Effector memory CD4-positive, alpha-beta T cell (primary cell): Measurements from ENCODE around the gene STXBP5.

Source experiments
- DNase-seq, 3 donors: peaks; one replicate each; pipeline ENCODE4 v3.0.0-alpha.2; 2020
- H3K27ac ChIP-seq: 2 replicates; pipeline ENCODE4 v1.7.0; 2013; ENCODE audit warnings: mild to moderate bottlenecking, low read length, moderate library complexity; ENCODE audit not compliant: insufficient read depth, poor library complexity, severe bottlenecking
- H3K27me3 ChIP-seq: replicated peaks from 2 replicates; pipeline ENCODE4 v1.7.0; 2013; ENCODE audit warnings: mild to moderate bottlenecking, low read length; ENCODE audit not compliant: insufficient read depth, control insufficient read depth, poor library complexity, severe bottlenecking
- H3K36me3 ChIP-seq: 2 replicates; pipeline ENCODE4 v1.7.0; 2013; ENCODE audit warnings: mild to moderate bottlenecking, low read length, moderate library complexity; ENCODE audit not compliant: control insufficient read depth, insufficient read depth
- H3K4me1 ChIP-seq: 2 replicates; pipeline ENCODE4 v1.7.0; 2013; ENCODE audit warnings: low read length, mild to moderate bottlenecking; ENCODE audit not compliant: control insufficient read depth, insufficient read depth, poor library complexity, severe bottlenecking
- H3K4me3 ChIP-seq: 2 replicates; pipeline ENCODE4 v1.7.0; 2013; ENCODE audit warnings: low read length, low read depth, mild to moderate bottlenecking; ENCODE audit not compliant: insufficient read depth, poor library complexity, severe bottlenecking
- H3K9me3 ChIP-seq: 2 replicates; pipeline ENCODE4 v1.7.0; 2013; ENCODE audit warnings: mild to moderate bottlenecking, low read length, moderate library complexity; ENCODE audit not compliant: control insufficient read depth

Gene STXBP5

GRCh38 chr6:147161974-147162495 lies 42.2 kb upstream of the STXBP5 start:
- no peaks in the 10 kb centered on the region for H3K4me1 ChIP-seq
- H3K9me3 ChIP-seq: no peaks in the 10 kb centered on the region
- H3K27ac ChIP-seq: no peak overlapping the region
- no peak for DNase-seq
- no peak overlapping the region for H3K4me3 ChIP-seq
- no peaks in the 10 kb centered on the region for H3K27me3 ChIP-seq
- H3K36me3 ChIP-seq: no peaks in the 10 kb centered on the region

DNA sequence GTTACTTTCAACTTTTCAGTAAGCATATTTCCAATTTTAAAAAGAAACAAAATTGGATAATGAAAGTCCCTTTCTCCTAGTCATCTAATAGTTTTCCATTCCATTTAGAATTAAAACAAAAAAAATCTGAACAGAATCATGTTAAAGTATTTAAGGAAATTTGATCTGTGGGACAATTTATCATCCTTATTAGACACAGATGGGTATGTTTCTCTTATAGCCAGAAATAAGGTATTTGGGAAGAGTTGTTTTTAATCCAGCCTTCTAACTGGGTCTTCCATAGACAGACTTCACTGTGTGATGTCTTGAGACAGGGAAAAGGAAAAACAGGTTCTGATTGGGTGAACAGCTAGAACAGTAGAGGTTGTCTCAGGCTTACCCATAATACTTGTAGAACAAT lies 39.5 kb upstream of the STXBP5 start:
- DNase-seq: no peak
- Histone ChIP-seq H3K9me3 (no peaks in the 10 kb centered on the region), H3K36me3 (no peaks in the 10 kb centered on the region), H3K4me1 (no peaks in the 10 kb centered on the region), H3K27ac (no peak overlapping the region), H3K4me3 (no peak overlapping the region), H3K27me3 (no peaks in the 10 kb centered on the region)

DNA sequence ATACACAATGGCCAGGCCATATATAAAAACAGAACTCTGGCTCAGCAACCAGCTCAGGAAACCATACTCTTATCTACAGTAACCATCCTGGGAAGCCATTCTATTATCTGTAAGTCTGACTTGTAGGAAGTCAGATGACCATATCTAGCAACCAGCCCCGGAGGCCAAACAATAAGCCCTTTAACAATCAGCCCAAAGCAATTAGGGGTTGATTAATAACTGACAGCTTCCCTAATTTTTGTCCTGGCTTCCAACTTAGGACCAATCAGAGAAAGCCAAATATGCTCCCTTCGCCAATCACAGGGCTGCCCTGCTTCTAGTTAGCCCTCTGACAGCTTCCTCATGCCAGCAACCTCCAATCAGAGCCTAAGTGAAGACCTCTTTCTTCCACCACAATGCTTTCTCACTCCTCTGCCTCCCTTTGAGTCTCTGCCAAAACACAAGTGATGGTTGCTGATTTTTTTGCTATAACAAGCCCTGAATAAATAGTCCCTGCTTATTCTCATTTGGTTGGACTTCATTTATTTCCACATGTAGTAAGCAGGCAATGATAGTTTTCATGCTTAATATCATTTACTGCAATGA lies 37.8 kb upstream of the STXBP5 start:
- Histone ChIP-seq H3K4me3 (no peak overlapping the region), H3K27ac (no peak overlapping the region), H3K4me1 (no peaks in the 10 kb centered on the region), H3K27me3 (no peaks in the 10 kb centered on the region), H3K36me3 (no peaks in the 10 kb centered on the region), H3K9me3 (no peaks in the 10 kb centered on the region)
- DNase-seq: no peak

DNA sequence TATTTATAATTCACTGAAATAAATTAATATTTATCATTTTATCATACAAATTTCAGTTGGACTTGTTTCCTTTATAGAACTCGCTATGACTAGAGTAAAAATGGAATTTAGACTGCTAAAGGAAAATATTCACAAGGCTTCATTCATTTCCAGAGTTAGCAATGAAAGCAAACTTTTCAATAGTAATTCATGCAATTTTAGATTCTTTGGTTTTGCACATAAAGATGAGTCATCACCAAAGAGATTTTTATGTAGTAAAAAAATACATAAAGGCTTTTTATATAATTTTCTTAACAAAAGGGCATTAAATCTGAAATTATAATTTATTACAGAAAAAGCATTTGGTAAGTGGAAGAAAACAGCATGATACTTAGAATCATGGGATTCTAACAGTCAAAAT lies 37.2 kb upstream of the STXBP5 start:
- no peak for DNase-seq
- Histone ChIP-seq H3K4me3 (no peak overlapping the region), H3K36me3 (no peaks in the 10 kb centered on the region), H3K9me3 (no peaks in the 10 kb centered on the region), H3K27me3 (no peaks in the 10 kb centered on the region), H3K27ac (no peak overlapping the region), H3K4me1 (no peaks in the 10 kb centered on the region)

- no peak overlapping the region for H3K27ac ChIP-seq
Observed at GRCh38 chr6:147167576-147168461, 36.4 kb upstream of the STXBP5 start.

GRCh38 chr6:147169529-147169928 lies 34.7 kb upstream of the STXBP5 start:
- no peaks in the 10 kb centered on the region for H3K27me3 ChIP-seq
- H3K4me3 ChIP-seq: no peak overlapping the region
- no peaks in the 10 kb centered on the region for H3K36me3 ChIP-seq
- no peaks in the 10 kb centered on the region for H3K4me1 ChIP-seq
- no peak overlapping the region for H3K27ac ChIP-seq
- no peak for DNase-seq
- no peaks in the 10 kb centered on the region for H3K9me3 ChIP-seq

More at GRCh38 chr6:147167576-147168461, 36.4 kb upstream of the STXBP5 start:
- Histone ChIP-seq H3K36me3 (no peaks in the 10 kb centered on the region), H3K27me3 (no peaks in the 10 kb centered on the region), H3K4me1 (no peaks in the 10 kb centered on the region), H3K4me3 (no peak overlapping the region), H3K9me3 (no peaks in the 10 kb centered on the region)
- no peak for DNase-seq

DNA sequence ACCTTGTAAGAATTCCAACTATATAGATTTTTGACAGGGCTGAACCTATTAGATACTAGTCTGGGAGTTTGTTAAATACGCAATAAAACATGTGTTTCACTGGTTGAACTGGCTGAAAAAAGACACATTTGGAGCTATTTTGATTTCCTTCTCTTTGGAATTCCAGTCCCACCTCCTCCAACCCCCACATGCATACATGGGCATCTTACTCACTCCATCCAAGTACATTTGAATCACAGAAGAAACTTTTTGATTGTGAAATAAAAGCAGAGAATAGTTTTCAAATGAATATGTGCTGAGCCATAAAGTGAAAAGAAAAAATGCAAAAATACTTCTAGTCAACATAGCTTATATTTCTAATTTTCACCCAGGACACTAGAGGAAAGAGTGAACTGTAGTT lies 33.9 kb upstream of the STXBP5 start:
- Histone ChIP-seq H3K4me1 (no peaks in the 10 kb centered on the region), H3K4me3 (no peak overlapping the region), H3K27me3 (no peaks in the 10 kb centered on the region), H3K36me3 (no peaks in the 10 kb centered on the region), H3K27ac (no peak overlapping the region), H3K9me3 (no peaks in the 10 kb centered on the region)
- DNase-seq: no peak

- Histone ChIP-seq H3K9me3 (no peaks in the 10 kb centered on the region), H3K27me3 (no peaks in the 10 kb centered on the region), H3K36me3 (no peaks in the 10 kb centered on the region), H3K4me3 (no peak overlapping the region), H3K27ac (no peak overlapping the region), H3K4me1 (no peaks in the 10 kb centered on the region)
- no peak for DNase-seq
Observed at GRCh38 chr6:147173140-147173539, 31.1 kb upstream of the STXBP5 start.

- H3K36me3 ChIP-seq: no peaks in the 10 kb centered on the region
Observed at GRCh38 chr6:147173675-147174308, 30.4 kb upstream of the STXBP5 start.

GRCh38 chr6:147176795-147177194 lies 27.4 kb upstream of the STXBP5 start:
- Histone ChIP-seq H3K4me3 (no peak overlapping the region), H3K4me1 (no peaks in the 10 kb centered on the region), H3K27ac (no peak overlapping the region), H3K36me3 (no peaks in the 10 kb centered on the region), H3K9me3 (no peaks in the 10 kb centered on the region), H3K27me3 (no peaks in the 10 kb centered on the region)
- DNase-seq: no peak

More at GRCh38 chr6:147173675-147174308, 30.4 kb upstream of the STXBP5 start:
- no peaks in the 10 kb centered on the region for H3K27me3 ChIP-seq
- no peaks in the 10 kb centered on the region for H3K4me1 ChIP-seq
- H3K9me3 ChIP-seq: no peaks in the 10 kb centered on the region
- DNase-seq: no peak
- no peak overlapping the region for H3K4me3 ChIP-seq
- no peak overlapping the region for H3K27ac ChIP-seq
